ENCODE results near the gene AHRR.

AHRR gene

GRCh38 chr5:446066-446882 lies 124.8 kb downstream of the AHRR start:
- no peak for DNase-seq

- no peak for DNase-seq
Observed at GRCh38 chr5:446883-447263, 125.4 kb downstream of the AHRR start.

- DNase-seq = no peak
Observed at GRCh38 chr5:447501-447900, 126.0 kb downstream of the AHRR start.

GRCh38 chr5:448061-448765 lies 126.7 kb downstream of the AHRR start:
- DNase-seq = no peak

- no peak for DNase-seq
Observed at GRCh38 chr5:448766-449090, 127.2 kb downstream of the AHRR start.

GRCh38 chr5:449151-449550 lies 127.6 kb downstream of the AHRR start:
- DNase-seq = no peak

- no peak for DNase-seq
Observed at GRCh38 chr5:451587-452458, 130.3 kb downstream of the AHRR start.

GRCh38 chr5:452978-453710 lies 131.6 kb downstream of the AHRR start:
- DNase-seq = no peak

- DNase-seq = no peak
Observed at GRCh38 chr5:453725-454481, 132.4 kb downstream of the AHRR start.

GRCh38 chr5:454936-455335 lies 133.4 kb downstream of the AHRR start:
- DNase-seq = no peak

- no peak for DNase-seq
Observed at GRCh38 chr5:455806-456205, 134.3 kb downstream of the AHRR start.

GRCh38 chr5:456351-457194 lies 135.1 kb downstream of the AHRR start:
- no peak for DNase-seq

- no peak for DNase-seq
Observed at GRCh38 chr5:457195-457961, 135.9 kb downstream of the AHRR start.

- no peak for DNase-seq
Observed at GRCh38 chr5:458547-459353, 137.2 kb downstream of the AHRR start.

GRCh38 chr5:459562-460272 lies 138.2 kb downstream of the AHRR start:
- no peak for DNase-seq

GRCh38 chr5:460273-460625 lies 138.7 kb downstream of the AHRR start:
- no peak for DNase-seq

- no peak for DNase-seq
Observed at GRCh38 chr5:462051-462481, 140.6 kb downstream of the AHRR start.

- no peak for DNase-seq
Observed at GRCh38 chr5:463301-463700, 141.8 kb downstream of the AHRR start.

GRCh38 chr5:463952-464351 lies 142.4 kb downstream of the AHRR start:
- peak; percentile 72 for DNase-seq
